Loucy (cell line): ENCODE measurements around the gene EGR2.

Source experiments
- EZH2phosphoT487 ChIP-seq: fragments of 200-600 bp; IDR thresholded peaks from 2 replicates; pipeline ENCODE4 v1.6.1; 2018; ENCODE audit warnings: antibody characterized with exemption, mild to moderate bottlenecking, moderate library complexity, borderline replicate concordance
- TF ChIP-seq, protein P1 (sequence below): fragments of 200-600 bp; sonication (generic); conservative IDR thresholded peaks from 2 replicates; pipeline ENCODE4 v1.5.1; 2014; ENCODE audit warnings: mild to moderate bottlenecking, antibody characterized with exemption, low read length

GRCh38 chr10:62769574-62770242 is 46.5 kb downstream of the EGR2 start:
- TF ChIP-seq, protein P1, sequence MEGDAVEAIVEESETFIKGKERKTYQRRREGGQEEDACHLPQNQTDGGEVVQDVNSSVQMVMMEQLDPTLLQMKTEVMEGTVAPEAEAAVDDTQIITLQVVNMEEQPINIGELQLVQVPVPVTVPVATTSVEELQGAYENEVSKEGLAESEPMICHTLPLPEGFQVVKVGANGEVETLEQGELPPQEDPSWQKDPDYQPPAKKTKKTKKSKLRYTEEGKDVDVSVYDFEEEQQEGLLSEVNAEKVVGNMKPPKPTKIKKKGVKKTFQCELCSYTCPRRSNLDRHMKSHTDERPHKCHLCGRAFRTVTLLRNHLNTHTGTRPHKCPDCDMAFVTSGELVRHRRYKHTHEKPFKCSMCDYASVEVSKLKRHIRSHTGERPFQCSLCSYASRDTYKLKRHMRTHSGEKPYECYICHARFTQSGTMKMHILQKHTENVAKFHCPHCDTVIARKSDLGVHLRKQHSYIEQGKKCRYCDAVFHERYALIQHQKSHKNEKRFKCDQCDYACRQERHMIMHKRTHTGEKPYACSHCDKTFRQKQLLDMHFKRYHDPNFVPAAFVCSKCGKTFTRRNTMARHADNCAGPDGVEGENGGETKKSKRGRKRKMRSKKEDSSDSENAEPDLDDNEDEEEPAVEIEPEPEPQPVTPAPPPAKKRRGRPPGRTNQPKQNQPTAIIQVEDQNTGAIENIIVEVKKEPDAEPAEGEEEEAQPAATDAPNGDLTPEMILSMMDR, result no peak
- no peak for TF ChIP-seq EZH2phosphoT487
